ENCODE measurements around the gene DNAJB2.
A peak's percentile ranks its signal among the peaks of the same experiment; 100 is the strongest.

DNAJB2 gene

GRCh38 chr2:219271021-219271420, 8.1 kb upstream of the DNAJB2 start:
- H3K4me3 ChIP-seq, result no peak overlapping the region
- no peaks in the 10 kb centered on the region for H3K9me3 ChIP-seq
- H3K27me3 ChIP-seq, result no peaks in the 10 kb centered on the region
- no peak overlapping the region for H3K27ac ChIP-seq
- H3K9ac ChIP-seq, result no peak overlapping the region
- no peaks in the 10 kb centered on the region for H4K20me1 ChIP-seq
- H3K4me1 ChIP-seq, result 0 out of 2 replicates have a peak, but pooled peaks cover 8% of the 10 kb centered on the region
- H3K4me2 ChIP-seq, result no peak overlapping the region
- no peak for TF ChIP-seq Cebpa-rat (IDR thresholded peaks at IDR 0.05)
- no peaks in the 10 kb centered on the region for H3K36me3 ChIP-seq

- peaks cover under 1% of the 10 kb centered on the region; the same call in 1 of the 2 replicates for H3K4me1 ChIP-seq
- no peak overlapping the region for H3K4me3 ChIP-seq
- H3K9ac ChIP-seq, result no peak overlapping the region
- no peaks in the 10 kb centered on the region for H3K27me3 ChIP-seq
- no peak overlapping the region for H3K27ac ChIP-seq
- no peaks in the 10 kb centered on the region for H4K20me1 ChIP-seq
- H3K4me2 ChIP-seq, result no peak overlapping the region
- H3K36me3 ChIP-seq, result no peaks in the 10 kb centered on the region
- no peak for TF ChIP-seq Cebpa-rat (IDR thresholded peaks at IDR 0.05)
- no peaks in the 10 kb centered on the region for H3K9me3 ChIP-seq
Observed at GRCh38 chr2:219272356-219272755, 6.8 kb upstream of the DNAJB2 start.

GRCh38 chr2:219272995-219273394, 6.2 kb upstream of the DNAJB2 start:
- Histone ChIP-seq H3K9ac (no peak overlapping the region), H3K4me1 (peaks cover 6% of the 10 kb centered on the region), H3K36me3 (no peaks in the 10 kb centered on the region), H3K9me3 (no peaks in the 10 kb centered on the region), H3K4me3 (no peak overlapping the region), H3K27ac (no peak overlapping the region), H3K27me3 (no peaks in the 10 kb centered on the region), H3K4me2 (no peak overlapping the region), H4K20me1 (no peaks in the 10 kb centered on the region)
- no peak for TF ChIP-seq Cebpa-rat (IDR thresholded peaks at IDR 0.05)

GRCh38 chr2:219273937-219274336, 5.2 kb upstream of the DNAJB2 start:
- Histone ChIP-seq H3K9me3 (no peaks in the 10 kb centered on the region), H3K4me1 (peaks cover 16% of the 10 kb centered on the region), H3K36me3 (no peaks in the 10 kb centered on the region), H3K27ac (no peak overlapping the region), H3K27me3 (no peaks in the 10 kb centered on the region), H3K9ac (no peak overlapping the region), H4K20me1 (no peaks in the 10 kb centered on the region), H3K4me2 (no peak overlapping the region), H3K4me3 (no peak overlapping the region)
- no peak for TF ChIP-seq Cebpa-rat (IDR thresholded peaks at IDR 0.05)

- Histone ChIP-seq H3K9me3 (no peaks in the 10 kb centered on the region), H4K20me1 (no peaks in the 10 kb centered on the region), H3K36me3 (no peaks in the 10 kb centered on the region), H3K27ac (no peak overlapping the region), H3K4me1 (peaks cover 17% of the 10 kb centered on the region), H3K4me2 (no peak overlapping the region), H3K9ac (no peak overlapping the region), H3K4me3 (no peak overlapping the region), H3K27me3 (no peaks in the 10 kb centered on the region)
- TF ChIP-seq Cebpa-rat (IDR thresholded peaks at IDR 0.05), result no peak
Observed at GRCh38 chr2:219274361-219274921, 4.7 kb upstream of the DNAJB2 start.

GRCh38 chr2:219277703-219278654, 1.2 kb upstream of the DNAJB2 start:
- TF ChIP-seq Cebpa-rat (IDR thresholded peaks at IDR 0.05), result no peak
- Histone ChIP-seq H3K27me3 (no peaks in the 10 kb centered on the region), H3K27ac (peak overlapping the region; percentile 76; the same call in 1 of the 2 replicates), H3K4me1 (peaks cover 52% of the 10 kb centered on the region), H3K4me2 (peak overlapping the region; percentile 79), H3K9ac (peak overlapping the region; percentile 85; the same call in 1 of the 2 replicates), H3K9me3 (no peaks in the 10 kb centered on the region), H4K20me1 (peaks cover 16% of the 10 kb centered on the region; the same call in 1 of the 2 replicates), H3K36me3 (no peaks in the 10 kb centered on the region), H3K4me3 (0 out of 2 replicates have a peak overlapping the region, but pooled peaks have one; percentile 74)

- H3K4me1 ChIP-seq, result peaks cover 60% of the 10 kb centered on the region
- H4K20me1 ChIP-seq, result peaks cover 19% of the 10 kb centered on the region; the same call in 1 of the 2 replicates
- H3K4me2 ChIP-seq, result peak overlapping the region; percentile 79
- H3K9ac ChIP-seq, result peak overlapping the region; percentile 85
- TF ChIP-seq Cebpa-rat (IDR thresholded peaks at IDR 0.05), result no peak
- H3K27ac ChIP-seq, result peak overlapping the region; percentile 76
- H3K27me3 ChIP-seq, result no peaks in the 10 kb centered on the region
- H3K4me3 ChIP-seq, result peak overlapping the region; percentile 74
- H3K9me3 ChIP-seq, result no peaks in the 10 kb centered on the region
- no peaks in the 10 kb centered on the region for H3K36me3 ChIP-seq
Observed at GRCh38 chr2:219278655-219279150, 463 bp upstream of the DNAJB2 start.

- TF ChIP-seq Cebpa-rat (IDR thresholded peaks at IDR 0.05), result no peak
- Histone ChIP-seq H3K36me3 (peaks cover 9% of the 10 kb centered on the region; the same call in 1 of the 2 replicates), H3K4me3 (peak overlapping the region; percentile 74), H4K20me1 (peaks cover 28% of the 10 kb centered on the region; the same call in 1 of the 2 replicates), H3K27me3 (no peaks in the 10 kb centered on the region), H3K9me3 (no peaks in the 10 kb centered on the region), H3K9ac (peak overlapping the region; percentile 85), H3K27ac (peak overlapping the region; percentile 91), H3K4me1 (peaks cover 73% of the 10 kb centered on the region), H3K4me2 (peak overlapping the region; percentile 99)
Observed at GRCh38 chr2:219279916-219280516, 850 bp downstream of the DNAJB2 start.

- H3K36me3 ChIP-seq, result peaks cover 9% of the 10 kb centered on the region; the same call in 1 of the 2 replicates
- H3K9ac ChIP-seq, result peak overlapping the region; percentile 49
- H3K27ac ChIP-seq, result no peak overlapping the region
- peaks cover 30% of the 10 kb centered on the region; the same call in 1 of the 2 replicates for H4K20me1 ChIP-seq
- peaks cover 79% of the 10 kb centered on the region for H3K4me1 ChIP-seq
- peak overlapping the region; percentile 99 for H3K4me2 ChIP-seq
- H3K27me3 ChIP-seq, result no peaks in the 10 kb centered on the region
- no peak for TF ChIP-seq Cebpa-rat (IDR thresholded peaks at IDR 0.05)
- peak overlapping the region; percentile 74; the same call in 1 of the 2 replicates for H3K4me3 ChIP-seq
- H3K9me3 ChIP-seq, result no peaks in the 10 kb centered on the region
Observed at GRCh38 chr2:219280651-219281050, 1.5 kb downstream of the DNAJB2 start.
